Sigmoid colon (tissue), 7 donors: ENCODE data around the gene ARF5. TPM values are rescaled to one million over a fixed set of nuclear protein-coding genes. Genes with fewer than 3 reads are reported as not detected.

Experiments
- DNase-seq: peaks from one replicate; pipeline ENCODE4 v3.0.0-alpha.2; 2019
- H3K27ac ChIP-seq, 4 donors: fragments of 200-600 bp; sonication (generic); one replicate each; pipeline ENCODE4 v1.5.1; 2016 to 2019; ENCODE audit warnings: mild to moderate bottlenecking in 1 of 4
- H3K27me3 ChIP-seq, 3 donors: fragments of 200-600 bp; sonication (generic); one replicate each; pipeline ENCODE4 v1.5.1; 2019; ENCODE audit warnings: mild to moderate bottlenecking in 1 of 3
- H3K36me3 ChIP-seq, 4 donors: fragments of 200-600 bp; sonication (generic); one replicate each; pipeline ENCODE4 v1.5.1; 2016 to 2019
- H3K4me1 ChIP-seq, 4 donors: fragments of 200-600 bp; sonication (generic); one replicate each; pipeline ENCODE4 v1.5.1; 2017 to 2019
- H3K4me3 ChIP-seq, 4 donors: fragments of 200-600 bp; sonication (generic); one replicate each; pipeline ENCODE4 v1.5.1; 2017 to 2019; ENCODE audit warnings: mild to moderate bottlenecking in 2 of 4, moderate library complexity in 1 of 4
- H3K9me3 ChIP-seq, 4 donors: fragments of 200-600 bp in 3 of 4; sonication (generic) in 3 of 4; one replicate each; pipeline versions ENCODE4 v1.5.1 to v1.6.1; 2013 to 2019
- EP300 ChIP-seq, 4 donors: sonication (generic); formaldehyde crosslinking; IDR thresholded peaks; one replicate each; pipeline ENCODE4 v1.6.1; 2017; ENCODE audit warnings: antibody characterized with exemption in 4 of 4
- POLR2A ChIP-seq, 2 donors: fragments of 450-650 bp; IDR thresholded peaks; one replicate each; pipeline ENCODE4 v1.6.1; 2016; ENCODE audit warnings: antibody characterized with exemption in 2 of 2, mild to moderate bottlenecking in 2 of 2, moderate library complexity in 2 of 2
- POLR2AphosphoS5 ChIP-seq, 4 donors: sonication (generic); formaldehyde crosslinking; IDR thresholded peaks; one replicate each; pipeline ENCODE4 v1.6.1; 2017; ENCODE audit warnings: antibody characterized with exemption in 4 of 4
- WGBS, 2 donors: extraction: QIAGEN DNeasy Blood & Tissue Kit; methylation state at CpG; one replicate each; pipeline ENCODE4 v1.1.7; 2013; 5-methylcytosine and 5-hydroxymethylcytosine counted together
- intact Hi-C: fragments of 100-400 bp; cut with DNase I; formaldehyde crosslinking; loops from one replicate; pipeline ENCODE4 v1.15.1; 2023
- polyA plus RNA-seq, 3 donors: library from polyadenylated mRNA; stranded (reverse); fragments of 200-250 nt; gene quantifications; one replicate each; pipeline ENCODE4 v1.2.3, GENCODE V29; 2013
- total RNA-seq, 4 donors: library from RNA; depleted of rRNA; stranded (reverse); fragments of >200 nt; gene quantifications; one replicate each; pipeline ENCODE4 v1.1.0, GENCODE V29; 2016
- TF ChIP-seq, protein P1 (sequence below), 4 experiments: fragments of 450-650 bp in 3 of 4; fragments of 200-600 bp in 1 of 4; IDR thresholded peaks; one replicate each; pipeline ENCODE4 v1.5.1; 2016 to 2019; ENCODE audit warnings: antibody characterized with exemption in 4 of 4, mild to moderate bottlenecking in 3 of 4, moderate library complexity in 2 of 4
- donor health status: healthy with polysubstance abuse.
- donor health status: Bipolar disorder and iron deficiency.
- donor health status: healthy.

ARF5 gene
- total and polyA plus RNA-seq, 7 donors, result 86.4 to 282 (median 156) TPM

- intact Hi-C loops, result no loop called here
- no peaks in the 10 kb centered on the region for H3K36me3 ChIP-seq
- TF ChIP-seq EP300 (IDR thresholded peaks at IDR 0.05) (no peak), POLR2A (IDR thresholded peaks at IDR 0.05) (no peak), POLR2AphosphoS5 (IDR thresholded peaks at IDR 0.05) (no peak)
- no peaks in the 10 kb centered on the region for H3K4me1 ChIP-seq
- H3K9me3 ChIP-seq, result no peaks in the 10 kb centered on the region
- no peak for DNase-seq
- H3K27me3 ChIP-seq, result no peaks in the 10 kb centered on the region
- H3K4me3 ChIP-seq, result no peak overlapping the region
- H3K27ac ChIP-seq, result no peak overlapping the region
- WGBS, 2 donors, result 73 to 83% methylated on average over 3 of the region's 3 CpGs
These were observed 16.3 kb upstream of the ARF5 start for GRCh38 chr7:127571741-127572505.

GRCh38 chr7:127578036-127578684 lies 10.1 kb upstream of the ARF5 start:
- H3K4me3 ChIP-seq, result no peak overlapping the region
- intact Hi-C loops, result no loop called here
- no peak for DNase-seq
- H3K27me3 ChIP-seq, result no peaks in the 10 kb centered on the region
- peak overlapping the region in 2 of 4 donors; percentile 47 to 53 for H3K27ac ChIP-seq
- no peaks in the 10 kb centered on the region for H3K9me3 ChIP-seq
- H3K4me1 ChIP-seq, result peaks cover 0 to 46% (median 42%) of the 10 kb centered on the region in 4 donors
- no peak for TF ChIP-seq POLR2A (IDR thresholded peaks at IDR 0.05)
- TF ChIP-seq, protein P1, sequence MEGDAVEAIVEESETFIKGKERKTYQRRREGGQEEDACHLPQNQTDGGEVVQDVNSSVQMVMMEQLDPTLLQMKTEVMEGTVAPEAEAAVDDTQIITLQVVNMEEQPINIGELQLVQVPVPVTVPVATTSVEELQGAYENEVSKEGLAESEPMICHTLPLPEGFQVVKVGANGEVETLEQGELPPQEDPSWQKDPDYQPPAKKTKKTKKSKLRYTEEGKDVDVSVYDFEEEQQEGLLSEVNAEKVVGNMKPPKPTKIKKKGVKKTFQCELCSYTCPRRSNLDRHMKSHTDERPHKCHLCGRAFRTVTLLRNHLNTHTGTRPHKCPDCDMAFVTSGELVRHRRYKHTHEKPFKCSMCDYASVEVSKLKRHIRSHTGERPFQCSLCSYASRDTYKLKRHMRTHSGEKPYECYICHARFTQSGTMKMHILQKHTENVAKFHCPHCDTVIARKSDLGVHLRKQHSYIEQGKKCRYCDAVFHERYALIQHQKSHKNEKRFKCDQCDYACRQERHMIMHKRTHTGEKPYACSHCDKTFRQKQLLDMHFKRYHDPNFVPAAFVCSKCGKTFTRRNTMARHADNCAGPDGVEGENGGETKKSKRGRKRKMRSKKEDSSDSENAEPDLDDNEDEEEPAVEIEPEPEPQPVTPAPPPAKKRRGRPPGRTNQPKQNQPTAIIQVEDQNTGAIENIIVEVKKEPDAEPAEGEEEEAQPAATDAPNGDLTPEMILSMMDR (IDR thresholded peaks at IDR 0.05), result no peak
- no peak for TF ChIP-seq EP300 (IDR thresholded peaks at IDR 0.05)
- no peak for TF ChIP-seq POLR2AphosphoS5 (IDR thresholded peaks at IDR 0.05)
- WGBS, 2 donors, result 76 to 78% methylated on average over 5 of the region's 5 CpGs
- peaks cover 9 to 34% (median 25%) of the 10 kb centered on the region in 4 donors for H3K36me3 ChIP-seq

DNA sequence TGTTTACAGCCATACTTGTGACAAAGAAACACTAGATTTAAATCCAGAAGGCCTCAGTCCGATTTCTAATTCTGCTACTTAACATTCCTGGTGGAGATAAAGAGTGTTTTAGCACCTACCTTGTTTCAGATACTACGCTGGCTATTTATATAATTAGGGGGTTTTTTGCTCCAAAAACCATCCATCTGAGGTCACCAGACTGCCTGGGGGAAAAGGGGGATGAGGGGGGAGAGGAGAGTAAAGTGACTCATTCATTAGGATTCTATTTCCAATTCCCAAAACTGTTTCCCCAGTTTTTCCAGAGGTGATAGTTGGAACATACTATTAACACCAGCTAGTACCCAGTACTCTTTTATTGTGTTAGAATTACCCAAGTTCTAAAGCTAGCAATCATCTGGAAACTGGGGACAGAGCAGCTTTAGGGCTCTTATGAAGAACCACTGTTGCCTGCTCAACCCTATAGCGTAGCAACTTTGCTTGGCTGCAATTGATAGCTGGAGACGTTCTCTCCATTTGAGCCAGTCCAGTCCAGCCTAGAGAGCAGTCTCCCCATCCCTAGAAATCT lies 9.4 kb upstream of the ARF5 start:
- Histone ChIP-seq H3K9me3 (no peaks in the 10 kb centered on the region), H3K27ac (peak overlapping the region in 2 of 4 donors; percentile 47 to 53), H3K36me3 (peaks cover 12 to 35% (median 25%) of the 10 kb centered on the region in 4 donors), H3K27me3 (no peaks in the 10 kb centered on the region), H3K4me1 (peaks cover 0 to 52% (median 49%) of the 10 kb centered on the region in 4 donors), H3K4me3 (no peak overlapping the region)
- 87 to 89% methylated on average over 4 of the region's 4 CpGs for WGBS, 2 donors
- intact Hi-C loops, result no loop called here
- no peak for TF ChIP-seq EP300 (IDR thresholded peaks at IDR 0.05)
- TF ChIP-seq POLR2AphosphoS5 (IDR thresholded peaks at IDR 0.05), result no peak
- no peak for DNase-seq

DNA sequence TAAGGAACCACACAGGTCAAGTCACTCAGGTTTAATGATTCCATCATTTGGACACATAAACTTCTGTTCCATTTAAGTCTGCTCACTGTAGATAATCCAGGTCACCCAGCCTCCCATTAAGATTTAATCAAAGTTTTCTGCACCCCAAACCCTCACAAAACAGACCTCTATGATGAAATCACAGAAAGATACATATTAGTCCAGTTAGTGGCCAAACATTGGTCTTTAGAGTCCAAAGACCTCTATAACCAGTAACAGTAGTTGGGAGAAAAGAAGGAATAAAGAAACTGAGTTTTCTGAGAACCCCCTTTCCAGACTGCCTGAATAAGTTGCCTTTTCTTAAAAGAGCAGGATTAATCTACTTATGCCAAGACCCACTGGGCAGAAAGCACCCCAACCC lies 7.6 kb upstream of the ARF5 start:
- no peak overlapping the region for H3K27ac ChIP-seq
- H3K4me3 ChIP-seq, result no peak overlapping the region
- intact Hi-C loops, result loop anchor here (10.0 kb wide), 1 partner anchor 454 kb away; the partner anchor contains the start of gene LRRC4
- peaks cover 0 to 66% (median 61%) of the 10 kb centered on the region in 4 donors for H3K4me1 ChIP-seq
- peaks cover 12 to 35% (median 25%) of the 10 kb centered on the region in 4 donors for H3K36me3 ChIP-seq
- no peak for DNase-seq
- no peaks in the 10 kb centered on the region for H3K27me3 ChIP-seq
- H3K9me3 ChIP-seq, result no peaks in the 10 kb centered on the region
- no peak for TF ChIP-seq POLR2AphosphoS5 (IDR thresholded peaks at IDR 0.05)
- no peak for TF ChIP-seq EP300 (IDR thresholded peaks at IDR 0.05)
- TF ChIP-seq, protein P1 (IDR thresholded peaks at IDR 0.05), result no peak
- TF ChIP-seq POLR2A (IDR thresholded peaks at IDR 0.05), result no peak

GRCh38 chr7:127581716-127582115 lies 6.5 kb upstream of the ARF5 start:
- H3K4me3 ChIP-seq, result no peak overlapping the region
- TF ChIP-seq POLR2AphosphoS5 (IDR thresholded peaks at IDR 0.05), result no peak
- no peak for TF ChIP-seq POLR2A (IDR thresholded peaks at IDR 0.05)
- no peak for TF ChIP-seq EP300 (IDR thresholded peaks at IDR 0.05)
- TF ChIP-seq, protein P1 (IDR thresholded peaks at IDR 0.05), result no peak
- 98 to 99% methylated on average over 1 of the region's 1 CpG for WGBS, 2 donors
- no peaks in the 10 kb centered on the region for H3K27me3 ChIP-seq
- DNase-seq, result no peak
- H3K9me3 ChIP-seq, result no peaks in the 10 kb centered on the region
- intact Hi-C loops, result loop anchor here (10.0 kb wide), 1 partner anchor 453 kb away; the partner anchor contains the start of gene LRRC4
- peaks cover 0 to 71% (median 67%) of the 10 kb centered on the region in 4 donors for H3K4me1 ChIP-seq
- no peak overlapping the region for H3K27ac ChIP-seq
- H3K36me3 ChIP-seq, result peaks cover 12 to 35% (median 25%) of the 10 kb centered on the region in 4 donors
